GM18868 (cell line): ENCODE data around the gene NUMB.
A peak's percentile ranks its signal among the peaks of the same experiment; 100 is the strongest.

Experiments
- ATAC-seq: cut with Tn5 transposase; IDR thresholded peaks from one replicate; pipeline ENCODE4 v1.9.1; 2021; ENCODE audit warnings: mild to moderate bottlenecking, moderate library complexity; ENCODE audit not compliant: unreplicated experiment

Gene NUMB

GRCh38 chr14:73248108-73248868 lies 210.1 kb downstream of the NUMB start:
- ATAC-seq: peak; percentile 59

- ATAC-seq: no peak
Observed at GRCh38 chr14:73246387-73247150, 211.8 kb downstream of the NUMB start.

GRCh38 chr14:73245480-73246325 lies 212.6 kb downstream of the NUMB start:
- ATAC-seq: peak; percentile 47

GRCh38 chr14:73244541-73245290 lies 213.6 kb downstream of the NUMB start:
- ATAC-seq: no peak

- ATAC-seq: no peak
Observed at GRCh38 chr14:73243748-73244147, 214.6 kb downstream of the NUMB start.

GRCh38 chr14:73243341-73243740 lies 215.0 kb downstream of the NUMB start:
- ATAC-seq: no peak

- ATAC-seq: no peak
Observed at GRCh38 chr14:73242357-73242901, 215.9 kb downstream of the NUMB start.

GRCh38 chr14:73241481-73242165 lies 216.7 kb downstream of the NUMB start:
- no peak for ATAC-seq

GRCh38 chr14:73240816-73241480 lies 217.4 kb downstream of the NUMB start:
- no peak for ATAC-seq

GRCh38 chr14:73239393-73240241 lies 218.7 kb downstream of the NUMB start:
- no peak for ATAC-seq

- no peak for ATAC-seq
Observed at GRCh38 chr14:73238941-73239340, 219.4 kb downstream of the NUMB start.

- no peak for ATAC-seq
Observed at GRCh38 chr14:73238424-73238852, 219.9 kb downstream of the NUMB start.

- ATAC-seq: no peak
Observed at GRCh38 chr14:73237786-73238423, 220.4 kb downstream of the NUMB start.

GRCh38 chr14:73237219-73237785 lies 221.0 kb downstream of the NUMB start, which contains the start of gene PAPLN:
Gene PAPLN, plus strand, starts transcription at chr14:73237506. Its CDS starts 2,273 bp downstream, at chr14:73239779.
- ATAC-seq: no peak

- ATAC-seq: no peak
Observed at GRCh38 chr14:73236752-73237218, 221.6 kb downstream of the NUMB start.

GRCh38 chr14:73236157-73236556 lies 222.2 kb downstream of the NUMB start:
- ATAC-seq: no peak

- no peak for ATAC-seq
Observed at GRCh38 chr14:73235531-73236155, 222.7 kb downstream of the NUMB start.
